Astrocyte of the cerebellum (primary cell): Measurements from ENCODE around the gene ZEB1.

ENCODE experiments used
- DNase-seq: peaks from one replicate; pipeline ENCODE4 v3.0.0-alpha.2; 2011; ENCODE audit warnings: low read depth
- H3K4me3 ChIP-seq: 2 replicates; pipeline ENCODE4 v1.5.1; 2011; ENCODE audit warnings: mild to moderate bottlenecking, low read depth, low read length, moderate library complexity
- CTCF ChIP-seq: IDR thresholded peaks from 2 replicates; pipeline ENCODE4 v1.5.1; 2012; ENCODE audit warnings: low read length, low read depth, moderate library complexity, mild to moderate bottlenecking; ENCODE audit errors: missing control alignments
- in situ Hi-C: cut with HindIII; loops from 2 replicates; pipeline ENCODE4 v1.10.0; 2017; ENCODE audit warnings: low sequenced_read_pairs

ZEB1 gene

GRCh38 chr10:31280972-31281371 lies 38.0 kb upstream of the ZEB1 start:
- no peak overlapping the region for H3K4me3 ChIP-seq
- in situ Hi-C loops = no loop called here
- no peak for DNase-seq
- no peak for TF ChIP-seq CTCF

GRCh38 chr10:31288001-31288400 lies 31.0 kb upstream of the ZEB1 start:
- in situ Hi-C loops = no loop called here
- TF ChIP-seq CTCF = no peak
- no peak for DNase-seq
- no peak overlapping the region for H3K4me3 ChIP-seq

GRCh38 chr10:31288962-31289361 lies 30.1 kb upstream of the ZEB1 start:
- no peak for DNase-seq
- no peak overlapping the region for H3K4me3 ChIP-seq
- in situ Hi-C loops = no loop called here
- no peak for TF ChIP-seq CTCF

- in situ Hi-C loops = no loop called here
- DNase-seq = no peak
- no peak overlapping the region for H3K4me3 ChIP-seq
- TF ChIP-seq CTCF = no peak
Measured at GRCh38 chr10:31290386-31290785, 28.6 kb upstream of the ZEB1 start.

- TF ChIP-seq CTCF = no peak
Measured at GRCh38 chr10:31291123-31291522, 27.9 kb upstream of the ZEB1 start.

GRCh38 chr10:31294558-31294957 lies 24.5 kb upstream of the ZEB1 start:
- in situ Hi-C loops = no loop called here
- no peak for DNase-seq
- H3K4me3 ChIP-seq = no peak overlapping the region
- no peak for TF ChIP-seq CTCF

More at GRCh38 chr10:31291123-31291522, 27.9 kb upstream of the ZEB1 start:
- DNase-seq = no peak
- no peak overlapping the region for H3K4me3 ChIP-seq
- in situ Hi-C loops = no loop called here

GRCh38 chr10:31296754-31297153 lies 22.3 kb upstream of the ZEB1 start:
- H3K4me3 ChIP-seq = no peak overlapping the region
- DNase-seq = no peak
- in situ Hi-C loops = no loop called here
- no peak for TF ChIP-seq CTCF
